ENCODE measurements around the gene C19orf18. TPM values are rescaled to one million over a fixed set of nuclear protein-coding genes. Genes with fewer than 3 reads are reported as not detected.
A peak's percentile ranks its signal among the peaks of the same experiment; 100 is the strongest.

The C19orf18 gene
- polyA plus RNA-seq, 1 donor from 2014 or later: not detected

GRCh38 chr19:57946316-57946715 lies 28.0 kb downstream of the C19orf18 start:
- no peak overlapping the region for H2AFZ ChIP-seq (ENCODE audit: low read depth, low read length)
- H3K36me3 ChIP-seq (ENCODE audit: insufficient read depth, low read length): peaks cover 26% of the 10 kb centered on the region
- no peak overlapping the region for H3K27ac ChIP-seq (ENCODE audit: low read length)
- peak overlapping the region; percentile 100 for H3K4me3 ChIP-seq (ENCODE audit: low read length)
- H3F3A ChIP-seq (ENCODE audit: insufficient read depth, low read length, poor library complexity, severe bottlenecking): no peaks in the 10 kb centered on the region
- H3K9me3 ChIP-seq (ENCODE audit: low read length): peaks cover 7% of the 10 kb centered on the region
- peak overlapping the region; percentile 98 for H3K4me2 ChIP-seq (ENCODE audit: low read length)
- H3K9me2 ChIP-seq (ENCODE audit: insufficient read depth, low read length): no peaks in the 10 kb centered on the region
- peaks cover 31% of the 10 kb centered on the region for H3K79me2 ChIP-seq (replicated peaks; ENCODE audit: insufficient read depth, low read length)
- TF ChIP-seq REST (IDR thresholded peaks at IDR 0.05; ENCODE audit: borderline replicate concordance) (no peak), CTCF (IDR thresholded peaks at IDR 0.05; ENCODE audit: poor library complexity, severe bottlenecking) (no peak), EP300 (conservative IDR thresholded peaks at IDR 0.05; ENCODE audit: poor library complexity, severe bottlenecking) (no peak), SMC3 (conservative IDR thresholded peaks at IDR 0.05; ENCODE audit: poor library complexity) (no peak), EZH2 (IDR thresholded peaks at IDR 0.05; ENCODE audit: borderline replicate concordance, insufficient read depth, low read length, poor library complexity, severe bottlenecking) (no peak), POLR2AphosphoS5 (IDR thresholded peaks at IDR 0.05) (no peak), TAF1 (IDR thresholded peaks at IDR 0.05; ENCODE audit: low read depth) (no peak), MXI1 (conservative IDR thresholded peaks at IDR 0.05; ENCODE audit: poor library complexity, severe bottlenecking) (no peak), RAD21 (conservative IDR thresholded peaks at IDR 0.05) (no peak)
- H3K27me3 ChIP-seq (ENCODE audit: insufficient read depth, low read depth, low read length): no peaks in the 10 kb centered on the region
- no peaks in the 10 kb centered on the region for H4K20me1 ChIP-seq (ENCODE audit: insufficient read depth)
- H3K9ac ChIP-seq (ENCODE audit: low read length): peak overlapping the region; percentile 91

- TF ChIP-seq SMC3 (conservative IDR thresholded peaks at IDR 0.05; ENCODE audit: poor library complexity) (no peak), CTCF (IDR thresholded peaks at IDR 0.05; ENCODE audit: poor library complexity, severe bottlenecking) (no peak), REST (IDR thresholded peaks at IDR 0.05; ENCODE audit: borderline replicate concordance) (no peak), EP300 (conservative IDR thresholded peaks at IDR 0.05; ENCODE audit: poor library complexity, severe bottlenecking) (no peak), TAF1 (IDR thresholded peaks at IDR 0.05; ENCODE audit: low read depth) (no peak), MXI1 (conservative IDR thresholded peaks at IDR 0.05; ENCODE audit: poor library complexity, severe bottlenecking) (no peak), POLR2AphosphoS5 (IDR thresholded peaks at IDR 0.05) (no peak), EZH2 (IDR thresholded peaks at IDR 0.05; ENCODE audit: borderline replicate concordance, insufficient read depth, low read length, poor library complexity, severe bottlenecking) (no peak), RAD21 (conservative IDR thresholded peaks at IDR 0.05) (no peak)
- no peaks in the 10 kb centered on the region for H3K9me2 ChIP-seq (ENCODE audit: insufficient read depth, low read length)
- peaks cover 22% of the 10 kb centered on the region for H3K79me2 ChIP-seq (replicated peaks; ENCODE audit: insufficient read depth, low read length)
- peaks cover 12% of the 10 kb centered on the region for H3K9me3 ChIP-seq (ENCODE audit: low read length)
- no peak overlapping the region for H3K4me3 ChIP-seq (ENCODE audit: low read length)
- no peak overlapping the region for H3K9ac ChIP-seq (ENCODE audit: low read length)
- no peak overlapping the region for H2AFZ ChIP-seq (ENCODE audit: low read depth, low read length)
- no peaks in the 10 kb centered on the region for H3K27me3 ChIP-seq (ENCODE audit: insufficient read depth, low read depth, low read length)
- H3K4me2 ChIP-seq (ENCODE audit: low read length): no peak overlapping the region
- no peaks in the 10 kb centered on the region for H4K20me1 ChIP-seq (ENCODE audit: insufficient read depth)
- H3K27ac ChIP-seq (ENCODE audit: low read length): no peak overlapping the region
- no peaks in the 10 kb centered on the region for H3F3A ChIP-seq (ENCODE audit: insufficient read depth, low read length, poor library complexity, severe bottlenecking)
- peaks cover 32% of the 10 kb centered on the region for H3K36me3 ChIP-seq (ENCODE audit: insufficient read depth, low read length)
These were observed 32.7 kb downstream of the C19orf18 start for GRCh38 chr19:57941593-57941992.

Data from neural cell (in vitro differentiated cells).